ENCODE data around the gene DENND1C.

- TF ChIP-seq CTCF (conservative IDR thresholded peaks at IDR 0.05) (no peak), EZH2 (IDR thresholded peaks at IDR 0.05; ENCODE audit: low read depth) (no peak)
These were observed 34.6 kb upstream of the DENND1C start for GRCh38 chr19:6516018-6516658.

Data from PC-9 (cell line).